KMS-11 (cell line): Measurements from ENCODE around the gene KRT7.
"Not testable (repeated sequence)": the region's sequence is repeated elsewhere in the genome, so short reads cannot be mapped to it uniquely, and the experiment has no call there.

ENCODE experiments used
- H2AFZ ChIP-seq: fragments of 200-600 bp; sonication (generic); 2 replicates; pipeline ENCODE4 v1.6.1; 2016; ENCODE audit warnings: antibody characterized with exemption, mixed run types, low read depth
- H3K27ac ChIP-seq: fragments of 200-600 bp; sonication (generic); 2 replicates; pipeline ENCODE4 v1.6.1; 2016; ENCODE audit warnings: mild to moderate bottlenecking, mixed run types
- H3K27me3 ChIP-seq: fragments of 200-600 bp; sonication (generic); 2 replicates; pipeline ENCODE4 v1.6.1; 2017; ENCODE audit warnings: mild to moderate bottlenecking, low read depth, mixed run types, moderate library complexity; ENCODE audit not compliant: insufficient read depth
- H3K36me3 ChIP-seq: fragments of 200-600 bp; sonication (generic); 2 replicates; pipeline ENCODE4 v1.6.1; 2017; ENCODE audit warnings: mild to moderate bottlenecking, mixed run types; ENCODE audit not compliant: insufficient read depth
- H3K4me1 ChIP-seq: fragments of 200-600 bp; sonication (generic); 2 replicates; pipeline ENCODE4 v1.6.1; 2016; ENCODE audit warnings: mild to moderate bottlenecking, low read depth, mixed run types; ENCODE audit not compliant: poor library complexity, severe bottlenecking
- H3K4me2 ChIP-seq: fragments of 200-600 bp; sonication (generic); 2 replicates; pipeline ENCODE4 v1.7.0; 2016; ENCODE audit warnings: mild to moderate bottlenecking, mixed run types
- H3K4me3 ChIP-seq: fragments of 200-600 bp; sonication (generic); IDR thresholded peaks from 2 replicates; pipeline ENCODE4 v1.6.1; 2017; ENCODE audit warnings: low read depth, low read length, mixed read lengths; ENCODE audit not compliant: insufficient read depth
- H3K79me2 ChIP-seq: fragments of 200-600 bp; sonication (generic); 2 replicates; pipeline ENCODE4 v1.6.1; 2016; ENCODE audit warnings: low read depth, mixed run types; ENCODE audit not compliant: insufficient read depth
- H3K9ac ChIP-seq: fragments of 200-600 bp; sonication (generic); 2 replicates; pipeline ENCODE4 v1.6.1; 2016; ENCODE audit warnings: mild to moderate bottlenecking, mixed run types
- H4K20me1 ChIP-seq: fragments of 200-600 bp; sonication (generic); 2 replicates; pipeline ENCODE4 v1.6.1; 2016; ENCODE audit warnings: mild to moderate bottlenecking, mixed run types; ENCODE audit not compliant: insufficient read depth
- CTCF ChIP-seq: fragments of 200-600 bp; sonication (generic); conservative IDR thresholded peaks from 2 replicates; pipeline ENCODE4 v1.6.1; 2017; ENCODE audit warnings: low read depth, mild to moderate bottlenecking, antibody characterized with exemption, low read length, moderate library complexity, mixed read lengths

The KRT7 gene

DNA sequence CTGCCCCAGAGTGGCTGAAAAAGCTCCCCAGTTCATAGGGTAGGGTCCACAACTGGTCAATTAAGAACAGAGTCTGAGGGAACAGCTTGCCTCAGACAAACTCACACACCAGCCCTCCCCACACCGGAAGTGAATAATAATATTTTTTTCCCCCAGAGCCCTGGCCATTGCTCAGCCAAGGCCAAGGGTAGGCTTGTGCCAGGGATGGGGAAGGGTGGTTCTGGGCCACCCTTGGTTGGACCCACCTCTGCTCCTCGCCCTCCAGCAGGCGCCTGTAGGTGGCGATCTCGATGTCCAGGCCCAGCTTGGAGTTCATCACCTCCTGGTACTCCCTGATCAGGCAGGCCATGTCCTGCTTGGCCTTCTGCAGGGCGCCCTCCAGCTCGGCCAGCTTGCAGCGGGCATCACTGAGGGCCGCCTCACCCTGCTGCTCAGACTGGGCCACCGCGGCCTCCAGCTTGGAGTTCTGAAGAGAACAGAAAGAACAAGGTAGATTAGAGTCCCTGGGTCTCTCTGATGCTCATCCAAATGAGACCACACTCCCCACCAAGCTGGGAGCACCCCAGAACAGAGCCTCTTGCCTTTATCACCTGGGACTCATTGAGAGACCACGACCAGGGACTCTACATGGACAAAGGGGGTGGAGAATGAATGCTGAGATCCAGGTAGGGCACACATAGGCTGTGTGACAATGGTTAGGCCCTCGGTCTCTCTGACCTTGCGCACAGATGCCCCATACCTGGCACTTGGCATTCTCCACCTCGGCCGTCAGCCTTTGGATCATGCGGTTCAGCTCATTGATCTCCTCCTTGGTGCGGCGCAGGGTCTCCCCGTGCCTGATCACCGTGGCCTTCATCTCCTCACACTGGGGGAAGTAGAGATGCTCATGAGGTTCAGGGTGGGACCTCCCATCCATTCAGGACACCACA, 54.1 kb downstream of the KRT7 start:
- not testable (repeated sequence) for H3K27me3 ChIP-seq, H3K4me3 ChIP-seq, H3K36me3 ChIP-seq, H3K27ac ChIP-seq, H3K79me2 ChIP-seq, H3K9ac ChIP-seq, H2AFZ ChIP-seq, H4K20me1 ChIP-seq
- 0 out of 2 replicates have a peak, but pooled peaks have one; percentile 30 for TF ChIP-seq CTCF
- H3K4me2 ChIP-seq: 0 out of 2 replicates have a peak overlapping the region, but pooled peaks have one; percentile 48
- peaks cover 34% of the 10 kb centered on the region for H3K4me1 ChIP-seq

- Histone ChIP-seq H2AFZ (peak overlapping the region; percentile 19; the same call in 1 of the 2 replicates), H3K4me2 (peak overlapping the region; percentile 56; the same call in 1 of the 2 replicates), H3K4me1 (peaks cover 44% of the 10 kb centered on the region), H3K27ac (peak overlapping the region; percentile 28; the same call in 1 of the 2 replicates)
- H4K20me1 ChIP-seq, H3K9ac ChIP-seq, H3K27me3 ChIP-seq, H3K36me3 ChIP-seq, H3K4me3 ChIP-seq, H3K79me2 ChIP-seq: not testable (repeated sequence)
Measured at GRCh38 chr12:52287816-52288805, 55.1 kb downstream of the KRT7 start.

GRCh38 chr12:52290483-52291134, 57.6 kb downstream of the KRT7 start:
- H3K27me3 ChIP-seq, H3K27ac ChIP-seq, H3K79me2 ChIP-seq, H3K4me2 ChIP-seq, H2AFZ ChIP-seq, H3K36me3 ChIP-seq, H3K9ac ChIP-seq, H4K20me1 ChIP-seq, H3K4me3 ChIP-seq: not testable (repeated sequence)
- peaks cover 69% of the 10 kb centered on the region for H3K4me1 ChIP-seq

- no peaks in the 10 kb centered on the region for H3K36me3 ChIP-seq
- H3K27ac ChIP-seq: no peak within 1 kb of the TSS; the same call in 1 of the 2 replicates
- H3K4me3 ChIP-seq: no peak within 1 kb of the TSS
- peak within 1 kb of the TSS; percentile 21; the same call in 1 of the 2 replicates for H2AFZ ChIP-seq
- TF ChIP-seq CTCF: no peak
- no peaks in the 10 kb centered on the region for H3K27me3 ChIP-seq
- no peaks in the 10 kb centered on the region for H4K20me1 ChIP-seq
- no peak within 1 kb of the TSS for H3K9ac ChIP-seq
- no peaks in the 10 kb centered on the region for H3K79me2 ChIP-seq
- peak within 1 kb of the TSS; percentile 42; the same call in 1 of the 2 replicates for H3K4me2 ChIP-seq
- H3K4me1 ChIP-seq: peaks cover 76% of the 10 kb centered on the region
Measured at GRCh38 chr12:52291267-52291935, 58.4 kb downstream of the KRT7 start, which contains the start of gene KRT81. TSS of gene KRT81 (minus strand) at chr12:52291534. CDS start at chr12:52291465, 69 bp downstream.
